Mammary epithelial cell (primary cell): ENCODE measurements around the gene DEDD.

ENCODE experiments used
- CTCF ChIP-seq, 2 donors: IDR thresholded peaks in 1 of 2; conservative IDR thresholded peaks in 1 of 2; 2 replicates each; pipeline ENCODE4 v1.5.1; 2011 to 2012; ENCODE audit warnings: inconsistent platforms in 2 of 2, low read length in 2 of 2, mild to moderate bottlenecking in 2 of 2, control low read depth in 1 of 2, low read depth in 1 of 2; ENCODE audit not compliant: insufficient read depth in 1 of 2; ENCODE audit errors: extremely low read depth in 1 of 2
- EZH2 ChIP-seq: IDR thresholded peaks from 2 replicates; pipeline ENCODE4 v1.6.1; 2012; ENCODE audit warnings: low read length, inconsistent platforms, borderline replicate concordance

DNA sequence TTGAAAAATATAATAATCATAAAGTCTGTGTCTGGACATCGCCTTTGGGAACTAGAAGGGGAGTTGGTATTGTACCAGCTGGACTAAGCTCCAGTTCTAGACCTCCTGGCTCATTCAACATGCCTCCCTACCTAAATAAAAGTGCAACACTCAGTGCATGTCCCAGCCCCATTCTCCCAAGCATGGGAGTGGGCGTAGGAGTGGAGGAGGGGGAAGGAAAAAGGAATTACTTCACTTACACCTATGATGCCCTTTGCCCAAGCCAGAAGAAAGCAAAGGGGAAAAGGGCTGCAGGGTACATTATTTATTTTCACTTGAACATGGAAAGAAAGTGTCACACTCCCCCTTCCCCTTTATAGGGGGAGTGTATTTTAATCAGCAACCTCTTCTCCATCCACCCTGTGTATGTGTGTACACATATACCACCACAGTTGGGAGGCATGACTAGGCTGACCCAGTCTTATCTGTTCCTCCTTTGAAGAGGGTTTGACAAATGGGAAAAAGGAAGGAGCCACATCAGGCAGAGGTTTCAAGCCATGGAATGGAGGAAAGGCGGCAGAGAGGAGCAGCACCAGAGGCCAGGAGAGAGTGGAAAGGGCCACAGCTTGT is 11.3 kb downstream of the DEDD start:
- TF ChIP-seq CTCF (conservative IDR thresholded peaks at IDR 0.05 in 1 of 2, IDR thresholded peaks at IDR 0.05 in 1 of 2; ENCODE audit: extremely low read depth in 1 of 2, insufficient read depth in 1 of 2, low read depth in 1 of 2, low read length in 2 of 2) (no peak), EZH2 (no peak)
